Adrenal gland (tissue), 12 donors: ENCODE results near the gene TNFAIP8L1. TPM values are rescaled to one million over a fixed set of nuclear protein-coding genes. Genes with fewer than 3 reads are reported as not detected.

ENCODE experiments used
- DNase-seq, 7 donors: peaks; one replicate each; pipeline ENCODE4 v3.0.0-alpha.2; 2019 to 2020
- H3K27ac ChIP-seq, 5 donors: fragments of 200-600 bp; sonication (generic) in 4 of 5; 1 replicate in 3 of 5; 2 replicates in 2 of 5; pipeline versions ENCODE4 v1.5.1 to v1.8.0; 2016 to 2020; ENCODE audit warnings: mild to moderate bottlenecking in 1 of 5
- H3K27me3 ChIP-seq: fragments of 200-600 bp; 2 replicates; pipeline ENCODE4 v1.8.0; 2021
- H3K36me3 ChIP-seq, 2 donors: fragments of 200-600 bp; replicated peaks in 1 of 2; 1 replicate in 1 of 2; 2 replicates in 1 of 2; pipeline versions ENCODE4 v1.5.1 to v1.8.0; 2018 to 2022
- H3K4me1 ChIP-seq, 2 donors: fragments of 200-600 bp; replicated peaks in 1 of 2; 1 replicate in 1 of 2; 2 replicates in 1 of 2; pipeline versions ENCODE4 v1.5.1 to v1.8.0; 2018 to 2021
- H3K4me3 ChIP-seq, 4 donors: fragments of 200-600 bp; sonication (generic) in 3 of 4; one replicate each; pipeline ENCODE4 v1.5.1; 2016 to 2018
- H3K9me3 ChIP-seq, 3 donors: fragments of 200-600 bp; sonication (generic) in 1 of 3; replicated peaks in 1 of 3; 1 replicate in 2 of 3; 2 replicates in 1 of 3; pipeline versions ENCODE4 v1.5.1 to v1.8.0; 2016 to 2021
- POLR2A ChIP-seq, 2 donors: fragments of 450-650 bp; IDR thresholded peaks; one replicate each; pipeline ENCODE4 v1.6.1; 2017; ENCODE audit warnings: antibody characterized with exemption in 2 of 2, mild to moderate bottlenecking in 2 of 2, moderate library complexity in 1 of 2
- WGBS, 4 donors: extraction: QIAGEN DNeasy Blood & Tissue Kit in 2 of 4; methylation state at CpG; one replicate each; pipeline versions ENCODE4 v1.1.5 to v1.1.7; 2013 to 2017; 5-methylcytosine and 5-hydroxymethylcytosine counted together
- intact Hi-C, 2 donors: fragments of 100-400 bp; cut with DNase I; formaldehyde crosslinking; loops; one replicate each; pipeline versions ENCODE4 v1.14.1 to v1.15.0; 2022 to 2023
- polyA plus RNA-seq, 3 donors: library from polyadenylated mRNA; stranded (reverse); fragments of 200-250 nt in 2 of 3; fragments of 350-450 nt in 1 of 3; fragmentation: Illumina TruSeq in 1 of 3; extraction: RNeasy Lipid Tissue Mini Kit (QIAGEN cat#74804) in 1 of 3; gene quantifications; one replicate each; pipeline ENCODE4 v1.2.3, GENCODE V29; 2013 to 2014
- total RNA-seq, 9 donors: library from RNA; depleted of rRNA in 4 of 9; stranded (reverse); fragments of >200 nt in 4 of 9; fragments of 120-200 nt in 1 of 9; fragmentation: NEBNext Ultra II Directional in 1 of 9; extraction: Animal tissue kit (Norgen Biotek cat#: 25700) in 1 of 9; gene quantifications; one replicate each; pipeline versions ENCODE4 v1.1.0 to v1.2.4, GENCODE V29; 2013 to 2023
- TF ChIP-seq, protein P1 (sequence below), 6 experiments: fragments of 450-650 bp in 4 of 6; fragments of 200-600 bp in 2 of 6; sonication (generic) in 1 of 6; IDR thresholded peaks; 1 replicate in 5 of 6; 2 replicates in 1 of 6; pipeline versions ENCODE4 v1.5.1 to v1.8.0; 2016 to 2021; ENCODE audit warnings: antibody characterized with exemption in 6 of 6, mild to moderate bottlenecking in 2 of 6, moderate library complexity in 1 of 6
- donor health status: healthy with polysubstance abuse.
- donor health status: Bipolar disorder and iron deficiency.
- donor health status: DM: yes; HTN: yes; CAD: no.
- donor health status: DM: no; HTN: no; CAD: no.
- donor health status: DM: no; HTN: no; CAD: no.
- donor health status: DM: yes; HTN: yes; CAD: no.

The TNFAIP8L1 gene
- total and polyA plus RNA-seq, 12 donors, result 2.6 to 13.8 (median 5.5) TPM

GRCh38 chr19:4703671-4704316, 64.5 kb downstream of the TNFAIP8L1 start:
- TF ChIP-seq, protein P1, sequence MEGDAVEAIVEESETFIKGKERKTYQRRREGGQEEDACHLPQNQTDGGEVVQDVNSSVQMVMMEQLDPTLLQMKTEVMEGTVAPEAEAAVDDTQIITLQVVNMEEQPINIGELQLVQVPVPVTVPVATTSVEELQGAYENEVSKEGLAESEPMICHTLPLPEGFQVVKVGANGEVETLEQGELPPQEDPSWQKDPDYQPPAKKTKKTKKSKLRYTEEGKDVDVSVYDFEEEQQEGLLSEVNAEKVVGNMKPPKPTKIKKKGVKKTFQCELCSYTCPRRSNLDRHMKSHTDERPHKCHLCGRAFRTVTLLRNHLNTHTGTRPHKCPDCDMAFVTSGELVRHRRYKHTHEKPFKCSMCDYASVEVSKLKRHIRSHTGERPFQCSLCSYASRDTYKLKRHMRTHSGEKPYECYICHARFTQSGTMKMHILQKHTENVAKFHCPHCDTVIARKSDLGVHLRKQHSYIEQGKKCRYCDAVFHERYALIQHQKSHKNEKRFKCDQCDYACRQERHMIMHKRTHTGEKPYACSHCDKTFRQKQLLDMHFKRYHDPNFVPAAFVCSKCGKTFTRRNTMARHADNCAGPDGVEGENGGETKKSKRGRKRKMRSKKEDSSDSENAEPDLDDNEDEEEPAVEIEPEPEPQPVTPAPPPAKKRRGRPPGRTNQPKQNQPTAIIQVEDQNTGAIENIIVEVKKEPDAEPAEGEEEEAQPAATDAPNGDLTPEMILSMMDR (IDR thresholded peaks at IDR 0.05), result no peak
- TF ChIP-seq POLR2A (IDR thresholded peaks at IDR 0.05), result no peak
- H3K36me3 ChIP-seq, result peaks cover 0 to 63% of the 10 kb centered on the region in 2 donors
- WGBS, 4 donors, result 89 to 95% (median 92%) methylated on average over 22 to 28 of the region's 28 CpGs

DNA sequence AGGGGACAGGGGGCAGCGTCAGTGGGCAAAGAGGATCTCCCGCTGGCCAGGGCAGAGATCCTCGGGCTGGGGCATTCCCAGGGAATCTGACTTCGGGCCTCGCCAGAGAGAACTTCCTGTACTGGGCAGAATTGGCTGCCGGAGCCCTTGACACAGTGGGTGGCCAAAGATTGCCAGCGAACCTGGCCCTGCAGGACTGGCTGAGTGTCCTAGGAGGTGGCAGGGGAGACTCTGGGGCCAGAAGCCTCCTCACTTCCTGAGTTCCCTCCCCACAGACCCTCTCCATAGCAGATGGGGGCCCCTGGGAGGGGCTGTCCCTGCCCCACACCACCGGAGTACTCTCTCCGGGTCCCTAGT, 65.0 kb downstream of the TNFAIP8L1 start:
- no peaks in the 10 kb centered on the region for H3K27me3 ChIP-seq

More at GRCh38 chr19:4703671-4704316, 64.5 kb downstream of the TNFAIP8L1 start:
- H3K27me3 ChIP-seq, result no peaks in the 10 kb centered on the region
- no peak overlapping the region for H3K27ac ChIP-seq
- H3K4me3 ChIP-seq, result no peak overlapping the region
- no peak for DNase-seq
- H3K9me3 ChIP-seq, result no peaks in the 10 kb centered on the region
- H3K4me1 ChIP-seq, result peaks cover 0 to 7% of the 10 kb centered on the region in 2 donors
- intact Hi-C loops, result no loop called here

More for the DNA sequence above, 65.0 kb downstream of the TNFAIP8L1 start:
- Histone ChIP-seq H3K27ac (no peak overlapping the region), H3K9me3 (no peaks in the 10 kb centered on the region), H3K36me3 (peaks cover 0 to 63% of the 10 kb centered on the region in 2 donors), H3K4me3 (no peak overlapping the region), H3K4me1 (peaks cover 0 to 7% of the 10 kb centered on the region in 2 donors)
- WGBS, 4 donors, result 85 to 94% (median 93%) methylated on average over 4 to 9 of the region's 9 CpGs
- TF ChIP-seq, protein P1 (IDR thresholded peaks at IDR 0.05), result no peak
- TF ChIP-seq POLR2A (IDR thresholded peaks at IDR 0.05), result no peak
- DNase-seq, result no peak
- intact Hi-C loops, result no loop called here

Other genes with a start within 250 kb of the TNFAIP8L1 start
- gene SH3GL1, start 239.0 kb upstream of the TNFAIP8L1 start, total RNA-seq, result 100 to 1,000 TPM in 1 of 9 donors, 10 to 100 TPM in 8; 45.5 to 112 (median 83.8) TPM
- gene SH3GL1, start 239.0 kb upstream of the TNFAIP8L1 start, polyA plus RNA-seq, result 100 to 1,000 TPM in 1 of 3 donors, 10 to 100 TPM in 2; 20.9 to 104 (median 96.4) TPM
- gene CHAF1A, start 236.9 kb upstream of the TNFAIP8L1 start, total RNA-seq, result 10 to 100 TPM in 2 of 9 donors, 1 to 10 TPM in 7; 3.4 to 14.6 (median 8.7) TPM
- 1 to 10 TPM; 4.0 to 8.2 (median 7.3) TPM for gene CHAF1A, start 236.9 kb upstream of the TNFAIP8L1 start, polyA plus RNA-seq
- 100 to 1,000 TPM; 113 to 317 (median 268) TPM for gene UBXN6, start 181.7 kb upstream of the TNFAIP8L1 start, total RNA-seq
- 100 to 1,000 TPM in 2 of 3 donors, 10 to 100 TPM in 1; 53.9 to 257 (median 250) TPM for gene UBXN6, start 181.7 kb upstream of the TNFAIP8L1 start, polyA plus RNA-seq
- 10 to 100 TPM; 29.9 to 54.6 (median 34.9) TPM for gene HDGFL2, start 167.2 kb upstream of the TNFAIP8L1 start, total RNA-seq
- 10 to 100 TPM; 22.0 to 74.7 (median 55.8) TPM for gene HDGFL2, start 167.2 kb upstream of the TNFAIP8L1 start, polyA plus RNA-seq
- gene PLIN4, start 121.0 kb upstream of the TNFAIP8L1 start, total RNA-seq, result 1 to 10 TPM in 6 of 9 donors, under 1 TPM in 3; 0.17 to 9.1 (median 2.0) TPM
- gene PLIN4, start 121.0 kb upstream of the TNFAIP8L1 start, polyA plus RNA-seq, result 10 to 100 TPM in 1 of 3 donors, 1 to 10 TPM in 1, under 1 TPM in 1; 0.09 to 25.4 (median 9.3) TPM
- 10 to 100 TPM in 4 of 9 donors, 1 to 10 TPM in 5; 1.5 to 47.6 (median 5.5) TPM for gene PLIN5, start 104.3 kb upstream of the TNFAIP8L1 start, total RNA-seq
- 10 to 100 TPM in 1 of 3 donors, 1 to 10 TPM in 1, under 1 TPM in 1; 0.57 to 44.3 (median 9.0) TPM for gene PLIN5, start 104.3 kb upstream of the TNFAIP8L1 start, polyA plus RNA-seq
- gene LRG1, start 99.5 kb upstream of the TNFAIP8L1 start, total RNA-seq, result 10 to 100 TPM in 1 of 9 donors, 1 to 10 TPM in 5, under 1 TPM in 2, not detected in 1; 0.33 to 52.5 (median 3.2) TPM
- gene LRG1, start 99.5 kb upstream of the TNFAIP8L1 start, polyA plus RNA-seq, result 1 to 10 TPM in 2 of 3 donors, under 1 TPM in 1; 0.80 to 1.6 (median 1.2) TPM
- gene SEMA6B, start 79.8 kb upstream of the TNFAIP8L1 start, total RNA-seq, result 10 to 100 TPM in 8 of 9 donors, 1 to 10 TPM in 1; 7.1 to 59.2 (median 37.2) TPM
- gene SEMA6B, start 79.8 kb upstream of the TNFAIP8L1 start, polyA plus RNA-seq, result 10 to 100 TPM in 2 of 3 donors, 1 to 10 TPM in 1; 3.1 to 19.8 (median 15.9) TPM
- 100 to 1,000 TPM in 2 of 9 donors, 10 to 100 TPM in 7; 52.1 to 159 (median 74.9) TPM for gene MYDGF, start 30.8 kb downstream of the TNFAIP8L1 start, total RNA-seq
- gene MYDGF, start 30.8 kb downstream of the TNFAIP8L1 start, polyA plus RNA-seq, result 10 to 100 TPM; 35.9 to 86.9 (median 76.1) TPM
- 100 to 1,000 TPM in 1 of 9 donors, 10 to 100 TPM in 7, 1 to 10 TPM in 1; 9.5 to 117 (median 50.2) TPM for gene DPP9, start 84.3 kb downstream of the TNFAIP8L1 start, total RNA-seq
- 10 to 100 TPM; 14.6 to 56.3 (median 32.1) TPM for gene DPP9, start 84.3 kb downstream of the TNFAIP8L1 start, polyA plus RNA-seq
- 10 to 100 TPM; 11.0 to 25.8 (median 17.8) TPM for gene FEM1A, start 152.2 kb downstream of the TNFAIP8L1 start, total RNA-seq
- gene FEM1A, start 152.2 kb downstream of the TNFAIP8L1 start, polyA plus RNA-seq, result 1 to 10 TPM; 3.6 to 5.9 (median 4.3) TPM
- gene TICAM1, start 192.2 kb downstream of the TNFAIP8L1 start, total RNA-seq, result 10 to 100 TPM in 1 of 9 donors, 1 to 10 TPM in 7, under 1 TPM in 1; 0.61 to 12.0 (median 6.7) TPM
- 1 to 10 TPM; 1.9 to 9.3 (median 7.4) TPM for gene TICAM1, start 192.2 kb downstream of the TNFAIP8L1 start, polyA plus RNA-seq
- gene PLIN3, start 228.2 kb downstream of the TNFAIP8L1 start, total RNA-seq, result 100 to 1,000 TPM in 7 of 9 donors, 10 to 100 TPM in 2; 64.9 to 181 (median 115) TPM
- 10 to 100 TPM; 21.3 to 59.2 (median 32.3) TPM for gene PLIN3, start 228.2 kb downstream of the TNFAIP8L1 start, polyA plus RNA-seq